SK-N-SH (cell line): Measurements from ENCODE around the gene NRF1. TPM values are rescaled to one million over a fixed set of nuclear protein-coding genes. Genes with fewer than 3 reads are reported as not detected.

Experiments used
- CTCF ChIA-PET: fragments of 300-600, 350-600 bp; formaldehyde crosslinking; extraction: SDS; loops from one replicate; lab custom pipeline; 2021; lab: Yijun Ruan, JAX
- POLR2A ChIA-PET: fragments of 350-600 bp; sonication (Branson Sonifier 250); formaldehyde crosslinking; extraction: SDS; loops from one replicate; lab custom pipeline; 2020; ENCODE audit warnings: antibody characterized with exemption, inconsistent platforms; lab: Yijun Ruan, JAX
- DNase-seq: peaks from one replicate; pipeline ENCODE4 v3.0.0; 2012
- H2AFZ ChIP-seq: fragments of 200-600 bp; sonication (generic); 2 replicates; pipeline ENCODE4 v1.8.1; 2016; ENCODE audit warnings: antibody characterized with exemption, mild to moderate bottlenecking, low read depth
- H3F3A ChIP-seq: fragments of 200-600 bp; sonication (generic); replicated peaks from 2 replicates; pipeline ENCODE3; 2016; ENCODE audit warnings: antibody characterized with exemption, mild to moderate bottlenecking; ENCODE audit not compliant: insufficient read depth
- H3K27ac ChIP-seq, 2 experiments: fragments of 200-500 bp in 1 of 2; fragments of 200-600 bp in 1 of 2; sonication (Bioruptor generic) in 1 of 2; sonication (generic), shearing (Covaris generic) in 1 of 2; 2 replicates each; pipeline versions ENCODE4 v1.5.1 to v1.6.1; 2014 to 2016; ENCODE audit warnings: low read depth in 2 of 2, inconsistent platforms in 1 of 2, low read length in 1 of 2, mild to moderate bottlenecking in 1 of 2, mixed read lengths in 1 of 2
- H3K27me3 ChIP-seq: fragments of 200-600 bp; sonication (generic), shearing (Covaris generic); 2 replicates; pipeline ENCODE4 v1.6.1; 2016; ENCODE audit warnings: mixed run types; ENCODE audit not compliant: insufficient read depth
- H3K36me3 ChIP-seq, 2 experiments: fragments of 200-500 bp in 1 of 2; fragments of 200-600 bp in 1 of 2; sonication (Bioruptor generic) in 1 of 2; sonication (generic) in 1 of 2; replicated peaks in 1 of 2; 2 replicates each; pipeline versions ENCODE3 to v1.5.1; 2014 to 2016; ENCODE audit warnings: low read length in 1 of 2, mild to moderate bottlenecking in 1 of 2; ENCODE audit not compliant: insufficient read depth in 2 of 2, control insufficient read depth in 1 of 2
- H3K4me1 ChIP-seq, 2 experiments: fragments of 200-500 bp in 1 of 2; fragments of 200-600 bp in 1 of 2; sonication (Bioruptor generic) in 1 of 2; sonication (generic), shearing (Covaris generic) in 1 of 2; 2 replicates each; pipeline versions ENCODE4 v1.5.1 to v1.6.1; 2014 to 2016; ENCODE audit warnings: low read depth in 1 of 2, low read length in 1 of 2, mixed run types in 1 of 2; ENCODE audit not compliant: insufficient read depth in 2 of 2, control insufficient read depth in 1 of 2
- H3K4me2 ChIP-seq: fragments of 200-600 bp; sonication (generic), shearing (Covaris generic); 2 replicates; pipeline ENCODE4 v1.6.1; 2017; ENCODE audit warnings: mixed run types
- H3K4me3 ChIP-seq, 2 experiments: fragments of 200-500 bp in 1 of 2; fragments of 200-600 bp in 1 of 2; sonication (Bioruptor generic) in 1 of 2; sonication (generic), shearing (Covaris generic) in 1 of 2; 2 replicates each; pipeline versions ENCODE4 v1.5.1 to v1.8.1; 2014 to 2016; ENCODE audit warnings: low read depth in 2 of 2, inconsistent platforms in 1 of 2, low read length in 1 of 2, mild to moderate bottlenecking in 1 of 2, mixed read lengths in 1 of 2, moderate library complexity in 1 of 2
- H3K79me2 ChIP-seq: fragments of 200-600 bp; sonication (generic); 2 replicates; pipeline ENCODE4 v1.8.1; 2017; ENCODE audit warnings: mild to moderate bottlenecking; ENCODE audit not compliant: insufficient read depth
- H3K9ac ChIP-seq: fragments of 200-600 bp; sonication (generic); 2 replicates; pipeline ENCODE4 v1.6.1; 2017; ENCODE audit warnings: mixed run types
- H3K9me2 ChIP-seq: fragments of 200-600 bp; sonication (generic); 2 replicates; pipeline ENCODE4 v1.6.1; 2017; ENCODE audit warnings: mixed run types
- H3K9me3 ChIP-seq: fragments of 200-600 bp; sonication (generic); 2 replicates; pipeline ENCODE4 v1.6.1; 2017; ENCODE audit warnings: mixed run types, mild to moderate bottlenecking, moderate library complexity
- H4K20me1 ChIP-seq: fragments of 200-600 bp; sonication (generic); 2 replicates; pipeline ENCODE4 v1.6.1; 2017; ENCODE audit warnings: mild to moderate bottlenecking, mixed run types; ENCODE audit not compliant: insufficient read depth
- EP300 ChIP-seq, 2 experiments: IDR thresholded peaks; 2 replicates each; pipeline versions ENCODE4 v1.4.0 to v1.6.1; 2012; ENCODE audit warnings: borderline replicate concordance in 1 of 2, low read depth in 1 of 2, low read length in 1 of 2
- FOSL2 ChIP-seq: IDR thresholded peaks from 2 replicates; pipeline ENCODE4 v1.4.0; 2012; ENCODE audit warnings: low read depth, mild to moderate bottlenecking, moderate library complexity, borderline replicate concordance
- FOXM1 ChIP-seq: IDR thresholded peaks from 2 replicates; pipeline ENCODE4 v1.4.0; 2012; ENCODE audit warnings: low read depth, mild to moderate bottlenecking
- GATA2 ChIP-seq: sonication (generic); formaldehyde crosslinking; IDR thresholded peaks from 2 replicates; pipeline ENCODE4 v1.5.0; 2020; ENCODE audit warnings: mild to moderate bottlenecking, missing genetic modification reagents
- NFIC ChIP-seq: IDR thresholded peaks from 2 replicates; pipeline ENCODE4 v1.4.0; 2012; ENCODE audit warnings: borderline replicate concordance
- POLR2AphosphoS5 ChIP-seq: IDR thresholded peaks from 2 replicates; pipeline ENCODE4 v1.6.1; 2012; ENCODE audit warnings: low read depth, low read length
- RAD21 ChIP-seq: IDR thresholded peaks from 2 replicates; pipeline ENCODE4 v1.6.1; 2012; ENCODE audit warnings: mild to moderate bottlenecking, low read length
- RFX5 ChIP-seq: IDR thresholded peaks from 2 replicates; pipeline ENCODE4 v1.6.1; 2012; ENCODE audit warnings: mild to moderate bottlenecking, improper control_type of control experiment, low read length
- RXRA ChIP-seq: IDR thresholded peaks from 2 replicates; pipeline ENCODE4 v1.4.0; 2012; ENCODE audit warnings: low read depth, mild to moderate bottlenecking, borderline replicate concordance
- SIN3A ChIP-seq: IDR thresholded peaks from 2 replicates; pipeline ENCODE4 v1.6.1; 2012; ENCODE audit warnings: low read depth, mild to moderate bottlenecking, low read length, moderate library complexity, borderline replicate concordance
- TEAD4 ChIP-seq: IDR thresholded peaks from 2 replicates; pipeline ENCODE4 v1.4.0; 2012; ENCODE audit warnings: mild to moderate bottlenecking, borderline replicate concordance; ENCODE audit not compliant: insufficient read depth
- WGBS: methylation state at CpG from one replicate; pipeline ENCODE4 v1.1.6; 2017; ENCODE audit warnings: low lambda C conversion rate; 5-methylcytosine and 5-hydroxymethylcytosine counted together
- polyA plus RNA-seq, 3 experiments: library from polyadenylated mRNA; depleted of rRNA; stranded (reverse); fragments of >200 nt; gene quantifications; 2 replicates each; pipeline ENCODE4 v1.2.3, GENCODE V29; 2012
- TF ChIP-seq, protein P1 (sequence below): fragments of 150-350 bp; IDR thresholded peaks from 2 replicates; pipeline ENCODE4 v1.6.1; 2016; ENCODE audit warnings: mild to moderate bottlenecking, low read depth, low read length
- TF ChIP-seq, protein P2 (sequence below): fragments of 150-350 bp; IDR thresholded peaks from 2 replicates; pipeline ENCODE4 v1.6.1; 2017; ENCODE audit warnings: antibody characterized with exemption, low read length, low read depth, borderline replicate concordance
- TF ChIP-seq, protein P3 (sequence below): IDR thresholded peaks from 2 replicates; pipeline ENCODE4; 2012
- TF ChIP-seq, protein P4 (sequence below): fragments of 200-600 bp; sonication (generic); IDR thresholded peaks from 2 replicates; pipeline ENCODE4 v1.6.1; 2017; ENCODE audit warnings: antibody characterized with exemption, mild to moderate bottlenecking, moderate library complexity
- TF ChIP-seq, protein P5 (sequence below): IDR thresholded peaks from 2 replicates; pipeline ENCODE4 v1.4.0; 2012; ENCODE audit warnings: low read depth, borderline replicate concordance
- TF ChIP-seq, protein P6 (sequence below): IDR thresholded peaks from 2 replicates; pipeline ENCODE4 v1.4.0; 2012; ENCODE audit warnings: low read depth, borderline replicate concordance

Gene NRF1
- polyA plus RNA-seq, 1 of the 3 experiments (the other 2 are of a cell fraction): 10.9 TPM

DNA sequence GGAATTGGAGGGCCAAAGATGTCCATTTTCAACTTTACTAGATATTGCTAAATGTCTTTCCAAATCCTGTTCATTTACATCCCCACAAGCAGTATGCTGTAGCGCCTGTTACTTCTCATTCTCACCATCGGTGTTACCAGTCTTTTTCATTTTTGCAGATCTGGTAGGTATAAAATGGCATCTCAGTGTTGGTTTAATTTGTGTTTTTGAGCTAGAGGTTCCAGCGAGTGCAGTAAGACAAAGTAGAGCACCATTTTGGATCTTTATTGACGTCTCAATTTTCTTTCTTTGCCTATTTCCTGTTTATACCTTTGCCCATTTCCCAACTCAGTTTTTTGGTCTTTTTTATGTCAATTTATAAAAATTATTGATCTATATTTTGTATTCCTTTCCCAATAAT, 55.6 kb downstream of the NRF1 start:
- Histone ChIP-seq H3K9ac (no peak overlapping the region), H3K27me3 (no peaks in the 10 kb centered on the region), H3K27ac (no peak overlapping the region; a peak in 1 of 4 replicates), H2AFZ (no peak overlapping the region), H3K4me3 (no peak overlapping the region), H3F3A (peaks cover 19% of the 10 kb centered on the region), H3K9me3 (no peaks in the 10 kb centered on the region; the same call in 1 of the 2 replicates), H3K4me1 (peaks cover 5 to 16% of the 10 kb centered on the region in 2 experiments), H4K20me1 (no peaks in the 10 kb centered on the region), H3K9me2 (no peaks in the 10 kb centered on the region), H3K4me2 (no peak overlapping the region), H3K36me3 (peaks cover 5 to 7% of the 10 kb centered on the region in 2 experiments), H3K79me2 (peaks cover 10% of the 10 kb centered on the region)
- DNase-seq: no peak
- POLR2A ChIA-PET: no interaction called here
- no peak for TF ChIP-seq RAD21
- TF ChIP-seq RFX5: no peak
- TF ChIP-seq EP300 (IDR thresholded peaks at IDR 0.05; ENCODE audit: borderline replicate concordance in 1 of 2, low read depth in 1 of 2, low read length in 1 of 2): no peak
- TF ChIP-seq TEAD4: no peak
- TF ChIP-seq, protein P1, sequence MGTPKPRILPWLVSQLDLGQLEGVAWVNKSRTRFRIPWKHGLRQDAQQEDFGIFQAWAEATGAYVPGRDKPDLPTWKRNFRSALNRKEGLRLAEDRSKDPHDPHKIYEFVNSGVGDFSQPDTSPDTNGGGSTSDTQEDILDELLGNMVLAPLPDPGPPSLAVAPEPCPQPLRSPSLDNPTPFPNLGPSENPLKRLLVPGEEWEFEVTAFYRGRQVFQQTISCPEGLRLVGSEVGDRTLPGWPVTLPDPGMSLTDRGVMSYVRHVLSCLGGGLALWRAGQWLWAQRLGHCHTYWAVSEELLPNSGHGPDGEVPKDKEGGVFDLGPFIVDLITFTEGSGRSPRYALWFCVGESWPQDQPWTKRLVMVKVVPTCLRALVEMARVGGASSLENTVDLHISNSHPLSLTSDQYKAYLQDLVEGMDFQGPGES: no peak
- TF ChIP-seq, protein P2, sequence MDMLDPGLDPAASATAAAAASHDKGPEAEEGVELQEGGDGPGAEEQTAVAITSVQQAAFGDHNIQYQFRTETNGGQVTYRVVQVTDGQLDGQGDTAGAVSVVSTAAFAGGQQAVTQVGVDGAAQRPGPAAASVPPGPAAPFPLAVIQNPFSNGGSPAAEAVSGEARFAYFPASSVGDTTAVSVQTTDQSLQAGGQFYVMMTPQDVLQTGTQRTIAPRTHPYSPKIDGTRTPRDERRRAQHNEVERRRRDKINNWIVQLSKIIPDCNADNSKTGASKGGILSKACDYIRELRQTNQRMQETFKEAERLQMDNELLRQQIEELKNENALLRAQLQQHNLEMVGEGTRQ: no peak
- TF ChIP-seq FOXM1: no peak
- no peak for TF ChIP-seq NFIC
- TF ChIP-seq, protein P3, sequence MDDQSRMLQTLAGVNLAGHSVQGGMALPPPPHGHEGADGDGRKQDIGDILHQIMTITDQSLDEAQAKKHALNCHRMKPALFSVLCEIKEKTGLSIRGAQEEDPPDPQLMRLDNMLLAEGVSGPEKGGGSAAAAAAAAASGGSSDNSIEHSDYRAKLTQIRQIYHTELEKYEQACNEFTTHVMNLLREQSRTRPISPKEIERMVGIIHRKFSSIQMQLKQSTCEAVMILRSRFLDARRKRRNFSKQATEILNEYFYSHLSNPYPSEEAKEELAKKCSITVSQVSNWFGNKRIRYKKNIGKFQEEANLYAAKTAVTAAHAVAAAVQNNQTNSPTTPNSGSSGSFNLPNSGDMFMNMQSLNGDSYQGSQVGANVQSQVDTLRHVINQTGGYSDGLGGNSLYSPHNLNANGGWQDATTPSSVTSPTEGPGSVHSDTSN: no peak
- TF ChIP-seq, protein P4, sequence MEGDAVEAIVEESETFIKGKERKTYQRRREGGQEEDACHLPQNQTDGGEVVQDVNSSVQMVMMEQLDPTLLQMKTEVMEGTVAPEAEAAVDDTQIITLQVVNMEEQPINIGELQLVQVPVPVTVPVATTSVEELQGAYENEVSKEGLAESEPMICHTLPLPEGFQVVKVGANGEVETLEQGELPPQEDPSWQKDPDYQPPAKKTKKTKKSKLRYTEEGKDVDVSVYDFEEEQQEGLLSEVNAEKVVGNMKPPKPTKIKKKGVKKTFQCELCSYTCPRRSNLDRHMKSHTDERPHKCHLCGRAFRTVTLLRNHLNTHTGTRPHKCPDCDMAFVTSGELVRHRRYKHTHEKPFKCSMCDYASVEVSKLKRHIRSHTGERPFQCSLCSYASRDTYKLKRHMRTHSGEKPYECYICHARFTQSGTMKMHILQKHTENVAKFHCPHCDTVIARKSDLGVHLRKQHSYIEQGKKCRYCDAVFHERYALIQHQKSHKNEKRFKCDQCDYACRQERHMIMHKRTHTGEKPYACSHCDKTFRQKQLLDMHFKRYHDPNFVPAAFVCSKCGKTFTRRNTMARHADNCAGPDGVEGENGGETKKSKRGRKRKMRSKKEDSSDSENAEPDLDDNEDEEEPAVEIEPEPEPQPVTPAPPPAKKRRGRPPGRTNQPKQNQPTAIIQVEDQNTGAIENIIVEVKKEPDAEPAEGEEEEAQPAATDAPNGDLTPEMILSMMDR: no peak
- WGBS: 96% methylated on average over 4 of the region's 4 CpGs
- CTCF ChIA-PET: interaction anchor here (1.2 to 7.5 kb wide), 4 partner anchors 15 to 345 kb away, joined by 3 to 187 read pairs (median 47); no protein-coding TSS in a partner anchor

DNA sequence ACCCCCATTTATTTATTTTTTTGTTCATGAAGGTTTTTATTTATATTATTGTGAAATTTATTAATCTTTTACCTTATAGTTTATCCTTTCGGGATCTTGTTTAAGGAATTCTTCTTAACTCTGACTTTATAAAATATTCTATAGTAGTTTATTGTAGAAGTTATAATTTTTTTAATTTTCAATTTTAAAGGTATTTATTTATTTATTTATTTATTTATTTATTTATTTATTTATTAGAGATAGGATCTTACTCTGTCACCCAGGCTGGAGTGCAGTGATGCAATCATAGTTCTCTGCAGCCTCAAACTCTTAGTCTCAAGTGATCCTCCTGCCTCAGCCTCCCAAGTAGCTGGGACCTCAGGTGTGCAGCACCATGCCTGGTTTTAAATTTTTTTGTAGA, 56.0 kb downstream of the NRF1 start:
- POLR2A ChIA-PET: no interaction called here

More for the DNA sequence above, 56.0 kb downstream of the NRF1 start:
- TF ChIP-seq RXRA (no peak), FOSL2 (no peak), POLR2AphosphoS5 (no peak), GATA2 (CRISPR knock-in tag) (no peak), FOXM1 (no peak), SIN3A (no peak), RFX5 (no peak)
- TF ChIP-seq, protein P5, sequence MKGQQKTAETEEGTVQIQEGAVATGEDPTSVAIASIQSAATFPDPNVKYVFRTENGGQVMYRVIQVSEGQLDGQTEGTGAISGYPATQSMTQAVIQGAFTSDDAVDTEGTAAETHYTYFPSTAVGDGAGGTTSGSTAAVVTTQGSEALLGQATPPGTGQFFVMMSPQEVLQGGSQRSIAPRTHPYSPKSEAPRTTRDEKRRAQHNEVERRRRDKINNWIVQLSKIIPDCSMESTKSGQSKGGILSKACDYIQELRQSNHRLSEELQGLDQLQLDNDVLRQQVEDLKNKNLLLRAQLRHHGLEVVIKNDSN: no peak
- TF ChIP-seq, protein P6, sequence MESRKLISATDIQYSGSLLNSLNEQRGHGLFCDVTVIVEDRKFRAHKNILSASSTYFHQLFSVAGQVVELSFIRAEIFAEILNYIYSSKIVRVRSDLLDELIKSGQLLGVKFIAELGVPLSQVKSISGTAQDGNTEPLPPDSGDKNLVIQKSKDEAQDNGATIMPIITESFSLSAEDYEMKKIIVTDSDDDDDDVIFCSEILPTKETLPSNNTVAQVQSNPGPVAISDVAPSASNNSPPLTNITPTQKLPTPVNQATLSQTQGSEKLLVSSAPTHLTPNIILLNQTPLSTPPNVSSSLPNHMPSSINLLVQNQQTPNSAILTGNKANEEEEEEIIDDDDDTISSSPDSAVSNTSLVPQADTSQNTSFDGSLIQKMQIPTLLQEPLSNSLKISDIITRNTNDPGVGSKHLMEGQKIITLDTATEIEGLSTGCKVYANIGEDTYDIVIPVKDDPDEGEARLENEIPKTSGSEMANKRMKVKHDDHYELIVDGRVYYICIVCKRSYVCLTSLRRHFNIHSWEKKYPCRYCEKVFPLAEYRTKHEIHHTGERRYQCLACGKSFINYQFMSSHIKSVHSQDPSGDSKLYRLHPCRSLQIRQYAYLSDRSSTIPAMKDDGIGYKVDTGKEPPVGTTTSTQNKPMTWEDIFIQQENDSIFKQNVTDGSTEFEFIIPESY: no peak
- TF ChIP-seq, protein P2: no peak
- Histone ChIP-seq H3K4me3 (no peak overlapping the region), H2AFZ (no peak overlapping the region), H3F3A (peaks cover 19% of the 10 kb centered on the region), H4K20me1 (no peaks in the 10 kb centered on the region), H3K9ac (no peak overlapping the region), H3K79me2 (peaks cover 10% of the 10 kb centered on the region), H3K4me2 (no peak overlapping the region), H3K9me2 (no peaks in the 10 kb centered on the region), H3K4me1 (peaks cover 5 to 16% of the 10 kb centered on the region in 2 experiments), H3K36me3 (peaks cover 5 to 8% of the 10 kb centered on the region in 2 experiments), H3K27ac (no peak overlapping the region), H3K9me3 (no peaks in the 10 kb centered on the region), H3K27me3 (no peaks in the 10 kb centered on the region)
- no peak for DNase-seq
- 96% methylated on average over 1 of the region's 1 CpG for WGBS
- CTCF ChIA-PET: interaction anchor here (1.0 to 7.5 kb wide), 5 partner anchors 15 to 385 kb away, joined by 3 to 187 read pairs (median 3); no protein-coding TSS in a partner anchor
